Muscle of back (tissue), 11 donors: ENCODE data around the gene ART4. TPM values are rescaled to one million over a fixed set of nuclear protein-coding genes. Genes with fewer than 3 reads are reported as not detected.

ENCODE experiments used
- DNase-seq, 3 donors: peaks; one replicate each; pipeline versions ENCODE4 v3.0.0 to v3.0.0-alpha.2; 2013
- polyA plus RNA-seq, 10 donors: library from polyadenylated mRNA; unstranded; fragments of 120-200 nt; gene quantifications; one replicate each; pipeline ENCODE4 v1.2.1, GENCODE V29; 2013; ENCODE audit not compliant: insufficient read length in 10 of 10

Gene ART4
- polyA plus RNA-seq, 10 donors, result 0.03 to 0.67 (median 0.19) TPM; not detected in 1

DNA sequence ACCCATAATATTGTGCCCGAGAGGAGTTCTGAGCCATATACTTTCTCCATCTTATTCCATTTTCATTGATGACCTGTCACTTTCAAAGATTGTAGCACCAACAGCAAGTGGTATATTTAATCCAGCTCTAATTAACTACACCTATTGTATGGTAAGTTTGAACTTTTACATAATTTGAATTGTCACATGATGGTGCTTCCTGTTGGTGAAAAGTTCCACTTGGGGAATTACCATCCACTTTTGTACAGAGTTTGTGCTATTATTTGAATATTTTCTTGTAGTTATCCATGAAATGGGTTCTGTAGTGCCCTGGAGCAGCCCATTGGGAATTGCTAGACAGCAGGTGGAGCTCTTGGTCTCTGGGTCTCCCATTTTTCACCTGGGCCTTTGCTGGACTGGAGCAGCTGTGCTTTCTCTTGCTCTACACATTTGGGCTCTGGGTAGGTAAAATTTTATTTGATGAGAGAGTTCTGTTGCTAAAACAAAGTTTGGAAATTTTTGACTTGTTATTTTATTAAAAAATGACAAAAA lies 32.3 kb downstream of the ART4 start:
- DNase-seq, result no peak

DNA sequence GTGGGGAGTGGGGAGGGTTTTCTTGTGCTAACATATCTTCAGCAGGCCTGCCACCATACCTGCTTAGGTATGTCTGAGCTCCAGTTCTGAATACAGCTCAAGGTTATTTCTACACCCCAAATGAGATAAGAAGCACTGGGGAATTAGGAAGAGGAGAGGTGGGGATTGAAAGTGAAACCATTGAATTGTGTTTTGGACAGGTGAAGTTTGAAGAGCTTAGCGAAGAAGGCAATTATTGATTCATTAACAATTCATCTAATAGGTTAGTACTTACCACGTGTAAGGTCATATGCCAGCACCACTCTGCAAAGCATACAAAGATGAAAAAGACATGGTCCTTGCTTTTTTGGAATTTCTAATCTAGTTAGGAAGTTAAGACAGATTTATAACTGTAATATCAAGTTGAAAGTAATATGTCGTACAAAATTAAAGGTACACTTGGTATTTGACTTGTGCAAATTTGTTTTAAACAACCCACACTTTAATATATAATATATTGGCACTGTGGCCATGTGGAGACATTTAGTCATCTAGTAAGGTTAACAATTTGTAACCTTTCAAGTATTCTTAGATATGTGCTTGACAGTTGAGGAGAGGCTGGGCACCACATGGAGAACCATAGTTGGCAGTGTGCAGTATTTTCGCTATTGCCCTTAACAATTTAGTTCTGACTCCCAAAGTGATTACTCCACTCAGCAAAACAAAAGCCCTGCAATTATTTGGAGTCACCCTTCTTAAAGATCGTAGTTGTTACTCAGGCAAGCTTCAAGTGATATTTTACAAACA lies 33.0 kb downstream of the ART4 start:
- no peak for DNase-seq

DNA sequence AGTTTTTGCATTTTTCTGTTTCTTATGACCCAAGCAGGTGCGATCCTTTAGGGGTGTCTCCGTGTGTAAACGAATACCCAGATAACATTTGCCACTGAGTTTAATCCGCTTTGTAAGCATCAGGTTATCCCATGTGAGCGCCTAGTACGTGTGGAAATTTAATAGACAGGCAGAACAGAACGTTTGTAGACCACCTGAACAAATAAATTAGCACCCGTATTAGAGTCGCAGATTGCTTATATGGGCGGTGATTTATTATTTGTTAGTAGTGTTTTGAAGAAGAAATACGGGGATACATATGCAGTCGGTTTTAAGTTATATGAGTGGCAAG lies 39.5 kb downstream of the ART4 start:
- no peak for DNase-seq

DNA sequence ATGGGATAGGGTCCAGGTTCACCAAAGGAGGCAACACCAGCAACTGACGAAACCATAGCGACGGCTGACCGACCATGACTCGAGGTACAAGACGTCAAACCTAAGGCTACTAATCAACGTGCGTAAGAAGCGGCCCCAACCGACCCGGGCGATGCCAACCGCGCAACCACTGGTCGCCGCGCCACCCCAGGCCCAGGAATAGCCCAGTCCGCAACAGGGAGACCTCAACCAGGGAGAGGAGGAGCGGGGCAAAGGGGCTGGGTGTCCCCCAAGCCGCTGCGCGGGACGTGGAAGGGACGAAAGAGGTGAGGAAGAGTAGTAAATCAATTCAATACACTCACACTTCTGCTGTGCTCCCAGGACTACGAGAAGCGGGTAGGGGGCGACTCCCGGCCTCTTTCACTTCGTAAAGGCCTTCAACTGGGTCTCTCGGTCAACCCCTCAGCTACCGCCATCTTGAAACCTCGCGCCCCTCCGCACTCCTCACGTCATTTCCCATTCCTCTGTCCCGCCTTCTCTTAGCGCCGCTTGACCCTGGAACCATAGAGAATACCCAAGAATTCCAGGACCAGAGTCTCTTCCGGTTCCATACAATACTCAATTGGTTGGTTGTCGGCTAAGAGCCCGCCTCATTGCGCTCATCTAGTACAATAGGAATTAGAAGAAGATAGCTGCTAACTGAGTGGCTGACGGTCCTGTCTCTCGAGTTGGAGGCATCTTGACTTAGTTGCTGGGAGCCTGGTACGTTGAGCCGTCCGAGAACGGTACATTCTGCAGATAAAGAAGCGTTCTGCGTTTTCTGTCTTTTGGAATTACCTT lies 40.1 kb downstream of the ART4 start, which contains the start of the genes C12orf60 and WBP11:
Gene C12orf60 (plus strand): TSS at position 660 of the 819 bp plus-strand sequence. CDS start 19,266 bp downstream, outside the sequence.
Gene WBP11 (minus strand): TSS at position 468 of the 819 bp plus-strand sequence. CDS start 2,095 bp downstream, outside the sequence.
- peak; percentile 97 to 99 (median 99) for DNase-seq

DNA sequence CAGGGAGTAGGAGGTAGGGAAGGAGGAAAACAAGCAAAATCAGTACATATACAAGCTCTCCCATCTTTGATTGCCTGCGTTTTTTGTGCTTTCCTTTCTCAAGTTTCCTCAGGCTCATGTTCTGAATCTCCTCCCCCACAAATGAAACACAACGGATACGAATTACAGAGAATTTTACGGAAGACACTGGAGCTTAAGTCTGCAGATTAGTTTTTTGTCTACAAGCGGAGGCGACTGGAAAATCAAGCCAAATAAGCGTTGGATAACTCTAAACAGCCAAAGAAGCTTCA lies 40.7 kb downstream of the ART4 start:
- DNase-seq, result peak in 2 of 3 donors; percentile 7 to 32

DNA sequence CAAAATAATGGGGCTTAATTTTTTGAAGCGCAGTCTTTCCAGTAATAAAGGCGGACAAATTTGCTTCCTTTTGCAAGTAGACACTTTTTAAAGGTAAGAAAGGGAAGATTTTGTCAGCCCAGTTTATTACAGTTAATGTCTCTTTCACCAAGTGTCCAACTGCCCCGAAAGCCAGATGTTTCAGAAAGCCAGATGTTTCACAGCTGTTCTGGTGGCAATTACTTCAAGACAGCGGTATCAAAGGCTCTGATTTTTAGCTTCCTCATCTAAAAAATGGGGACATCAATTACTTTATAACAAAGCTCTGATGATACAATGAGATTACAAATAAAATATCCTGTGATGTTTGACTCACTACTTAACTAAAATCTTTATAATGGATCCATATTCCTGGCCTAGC lies 41.1 kb downstream of the ART4 start:
- no peak for DNase-seq

DNA sequence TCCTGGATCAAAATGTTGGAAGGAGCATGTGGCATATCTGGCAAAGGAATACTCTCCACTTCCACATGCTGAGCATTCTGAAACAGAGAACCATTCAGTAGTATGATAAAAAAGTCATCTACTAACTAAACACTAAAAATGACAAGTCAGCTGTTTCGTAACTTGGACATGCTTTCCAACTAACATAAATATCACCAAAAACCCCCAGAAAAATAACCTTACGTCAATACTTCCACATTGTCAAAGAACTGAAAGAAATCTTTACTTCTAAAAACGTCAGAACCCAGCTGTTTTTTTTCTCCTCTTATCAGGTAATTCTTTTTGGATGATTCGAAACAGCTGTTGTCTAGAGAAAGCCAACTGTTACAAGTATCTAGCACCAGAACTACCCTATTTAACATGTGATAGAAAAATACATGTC lies 48.3 kb downstream of the ART4 start:
- no peak for DNase-seq

DNA sequence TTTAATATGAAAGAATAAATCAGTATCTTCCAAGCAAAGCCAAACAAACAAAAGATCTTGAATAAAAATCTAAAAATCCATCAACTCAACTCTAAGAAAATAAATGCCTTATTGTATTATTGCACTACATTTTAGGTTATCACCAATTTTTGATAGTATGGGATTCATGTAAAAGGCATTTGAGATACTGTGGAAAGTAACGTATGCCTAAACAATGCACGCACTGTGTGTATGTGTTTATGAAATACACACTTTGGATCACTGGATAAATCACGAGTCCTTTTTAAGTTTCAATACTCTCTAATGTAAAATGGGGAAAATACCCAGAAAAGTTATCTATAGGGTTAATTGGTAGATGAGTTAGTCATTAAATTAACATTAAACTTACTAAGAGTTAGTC lies 57.8 kb downstream of the ART4 start:
- no peak for DNase-seq

DNA sequence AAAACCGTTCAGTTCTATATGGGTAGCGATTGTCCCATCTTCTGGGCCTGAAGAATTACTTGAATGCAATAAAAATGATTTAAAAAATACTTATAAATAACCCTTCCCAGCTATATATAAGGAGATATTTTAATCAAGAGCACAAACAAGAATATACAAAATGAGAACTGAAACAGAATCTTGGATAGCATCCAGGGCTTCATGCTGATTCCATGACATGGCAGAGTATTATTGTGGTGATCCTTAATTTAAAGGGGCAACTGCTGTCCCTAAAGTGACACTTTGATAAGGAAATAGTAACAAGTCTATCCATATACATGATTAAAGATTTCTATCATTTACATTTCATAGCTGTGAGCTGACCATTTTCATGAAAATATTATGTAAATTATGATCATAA lies 58.9 kb downstream of the ART4 start:
- DNase-seq, result no peak

DNA sequence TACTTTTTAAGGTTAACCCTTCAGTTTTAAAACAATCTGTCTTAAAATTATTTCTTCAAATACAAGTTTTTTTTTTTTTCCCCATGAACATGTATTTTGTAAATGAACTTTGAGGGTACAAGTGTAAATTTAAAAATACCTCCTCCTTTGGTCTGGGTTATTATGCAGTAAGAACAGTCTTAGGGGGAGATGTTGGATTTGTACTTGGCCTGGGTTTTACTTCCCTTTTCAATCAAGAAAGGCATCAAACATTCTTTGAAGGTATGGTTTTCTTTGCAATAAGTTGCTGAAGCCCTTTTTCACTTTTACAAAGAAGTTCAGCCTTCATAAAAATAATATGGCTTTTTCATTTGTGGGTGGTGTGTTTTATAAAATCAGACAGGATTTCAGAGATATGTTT lies 60.6 kb downstream of the ART4 start:
- DNase-seq, result no peak

DNA sequence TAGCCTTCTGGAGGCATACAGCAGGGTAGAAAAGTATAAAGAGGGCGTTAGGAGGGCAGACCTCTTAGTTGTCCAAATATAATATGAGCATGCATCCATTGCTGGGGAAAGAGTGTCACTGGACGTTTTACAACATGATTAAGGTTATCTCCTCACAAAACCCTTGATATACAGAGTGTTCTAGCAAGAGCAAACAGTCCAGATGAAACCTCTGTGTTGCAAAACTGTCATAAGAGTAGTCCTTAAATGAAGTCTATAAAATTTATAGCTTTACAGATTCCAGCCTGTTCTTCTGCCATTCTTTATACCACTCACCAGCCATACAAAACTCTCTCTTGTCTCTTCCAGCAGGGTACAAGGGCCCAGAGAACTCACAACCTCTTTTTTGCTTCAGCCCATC lies 61.8 kb downstream of the ART4 start:
- DNase-seq, result no peak

DNA sequence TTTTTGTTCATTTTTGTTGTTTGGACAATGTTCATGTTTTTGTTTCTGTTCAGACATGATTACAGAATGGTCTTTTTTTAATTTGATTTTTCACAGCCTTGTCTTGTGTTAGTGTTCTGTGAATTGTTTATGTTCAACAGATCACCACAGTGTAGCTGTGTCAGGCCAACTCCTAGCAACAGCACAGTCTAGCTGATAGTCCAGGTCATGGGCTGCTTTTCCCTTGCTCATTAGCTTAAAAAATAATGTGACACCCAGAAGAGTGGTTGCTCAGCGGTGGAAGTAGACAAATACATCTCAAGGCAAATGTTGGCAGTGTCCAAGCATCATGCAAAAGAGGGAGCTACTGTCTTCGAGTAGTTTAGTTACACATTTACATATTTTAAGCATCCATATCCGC lies 62.5 kb downstream of the ART4 start:
- no peak for DNase-seq

DNA sequence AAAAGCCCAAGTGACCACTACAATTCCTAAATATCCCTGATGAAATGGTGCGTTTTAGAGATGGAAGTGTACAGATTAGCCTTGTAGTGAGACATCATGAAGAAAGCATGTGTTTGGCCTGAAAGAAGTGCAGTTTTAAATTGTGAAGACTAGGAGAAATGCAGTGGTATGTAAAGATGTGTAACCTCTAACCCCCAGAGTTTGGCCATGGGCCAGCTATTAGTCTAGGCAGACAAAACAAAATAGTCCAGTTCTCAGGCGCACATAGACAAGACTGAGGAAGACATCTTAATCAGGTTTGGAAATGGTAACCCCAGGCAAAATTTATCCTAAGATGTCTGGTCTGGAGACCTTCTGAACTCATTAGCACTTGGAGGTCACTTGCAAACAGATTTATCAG lies 63.5 kb downstream of the ART4 start:
- no peak for DNase-seq

DNA sequence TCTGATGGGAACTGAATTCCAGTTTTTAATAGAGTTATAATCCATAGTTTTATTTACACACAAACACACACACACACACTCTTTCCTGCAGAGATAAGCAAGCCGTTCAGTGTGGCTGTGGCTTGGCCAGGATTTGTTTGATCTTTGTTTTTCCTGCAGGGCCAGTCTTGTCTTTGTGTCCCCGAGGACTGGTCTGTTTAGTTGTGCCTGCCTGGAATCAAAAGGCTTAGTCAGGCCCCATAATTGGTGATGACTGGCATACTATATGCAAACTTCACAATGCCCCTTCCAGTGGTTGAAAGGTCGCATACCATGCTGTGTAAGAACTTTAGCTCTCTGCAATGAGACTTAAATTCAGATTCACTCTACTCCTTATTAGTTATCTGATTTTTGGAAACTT lies 66.1 kb downstream of the ART4 start:
- DNase-seq, result no peak

DNA sequence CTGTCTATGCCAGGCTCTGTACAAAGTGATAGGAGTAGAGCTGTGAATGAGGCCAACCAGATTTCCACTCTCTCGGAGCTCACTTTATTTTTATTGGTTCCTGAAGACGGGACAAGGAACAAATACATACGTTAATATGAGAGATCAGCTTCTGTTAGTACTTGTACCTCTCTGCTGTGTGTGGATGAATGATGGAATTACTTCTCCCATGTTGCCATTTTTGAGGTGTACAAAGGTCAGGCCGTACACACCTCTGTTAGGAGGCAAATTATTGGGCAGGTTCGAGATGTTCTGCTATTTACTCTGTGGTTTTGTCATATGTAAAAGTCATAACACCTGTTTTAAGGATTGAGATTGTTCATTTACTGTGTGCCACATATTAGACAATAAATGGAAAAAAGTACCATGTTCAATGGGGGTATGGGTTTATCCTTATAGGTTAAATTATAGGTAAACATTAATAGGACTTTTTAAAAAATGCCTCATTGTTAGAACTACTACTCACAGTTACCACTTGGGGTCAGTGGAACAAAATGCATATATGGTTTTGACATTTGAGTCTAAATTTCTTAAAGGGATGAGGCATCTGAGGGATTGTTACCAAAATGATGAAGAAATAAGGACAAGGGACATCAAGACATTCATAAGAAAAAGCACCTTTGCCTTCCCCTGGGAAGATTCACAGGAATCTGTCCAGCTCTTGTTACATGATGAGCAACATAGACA lies 66.9 kb downstream of the ART4 start:
- peak in 1 of 3 donors; percentile 28 for DNase-seq

DNA sequence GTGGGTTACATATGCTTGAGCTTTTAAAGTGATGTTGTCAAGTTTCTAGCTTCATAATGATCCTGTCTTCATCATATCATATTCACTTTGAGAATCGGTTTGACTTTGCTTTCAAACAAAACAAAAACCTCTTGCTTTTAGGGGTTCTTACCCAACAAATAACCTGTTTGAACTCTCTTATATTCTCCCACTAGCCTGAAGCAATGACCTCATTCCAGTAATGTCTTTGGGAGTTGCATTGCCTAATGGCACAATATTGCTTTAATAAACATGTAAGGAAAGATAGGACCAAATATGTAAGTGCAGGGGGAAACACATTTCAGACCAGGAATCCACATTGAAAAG lies 67.7 kb downstream of the ART4 start:
- DNase-seq, result no peak

Other genes with a start within 250 kb of the ART4 start
- under 1 TPM; 0.13 to 0.38 (median 0.25) TPM for gene GUCY2C, start 146.9 kb downstream of the ART4 start, polyA plus RNA-seq
- gene WBP11, start 40.0 kb downstream of the ART4 start, polyA plus RNA-seq, result 10 to 100 TPM; 49.0 to 71.0 (median 58.8) TPM
- 1 to 10 TPM in 8 of 10 donors, under 1 TPM in 2; 0.73 to 2.5 (median 1.3) TPM for gene C12orf60, start 39.9 kb downstream of the ART4 start, polyA plus RNA-seq
- under 1 TPM; 0.08 to 0.42 (median 0.19) TPM for gene SMCO3, start 29.3 kb downstream of the ART4 start, polyA plus RNA-seq
- 100 to 1,000 TPM; 176 to 480 (median 293) TPM for gene MGP, start 42.3 kb upstream of the ART4 start, polyA plus RNA-seq
- gene ERP27, start 95.0 kb upstream of the ART4 start, polyA plus RNA-seq, result 1 to 10 TPM in 1 of 10 donors, under 1 TPM in 8, not detected in 1; 0.14 to 1.2 (median 0.55) TPM
- 10 to 100 TPM; 33.5 to 83.5 (median 45.8) TPM for gene ARHGDIB, start 118.1 kb upstream of the ART4 start, polyA plus RNA-seq
- not detected for gene PDE6H, start 129.5 kb upstream of the ART4 start, polyA plus RNA-seq